COLO668 (cell line): ENCODE measurements around the gene LRCH1.

Source experiments
- DNase-seq: peaks from one replicate; lab custom pipeline; 2025; ENCODE audit not compliant: unreplicated experiment; lab: John Stamatoyannopoulos, UW

The LRCH1 gene

GRCh38 chr13:46613409-46614049, 60.6 kb downstream of the LRCH1 start:
- DNase-seq, result no peak

GRCh38 chr13:46614582-46614981, 61.6 kb downstream of the LRCH1 start:
- DNase-seq, result no peak

- no peak for DNase-seq
Observed at GRCh38 chr13:46615888-46616531, 63.0 kb downstream of the LRCH1 start.

- DNase-seq, result no peak
Observed at GRCh38 chr13:46617229-46617721, 64.3 kb downstream of the LRCH1 start.

- DNase-seq, result no peak
Observed at GRCh38 chr13:46617885-46618284, 64.9 kb downstream of the LRCH1 start.

GRCh38 chr13:46618694-46619254, 65.8 kb downstream of the LRCH1 start:
- DNase-seq, result no peak

- no peak for DNase-seq
Observed at GRCh38 chr13:46620029-46620428, 67.1 kb downstream of the LRCH1 start.

GRCh38 chr13:46620471-46620870, 67.5 kb downstream of the LRCH1 start:
- no peak for DNase-seq

- no peak for DNase-seq
Observed at GRCh38 chr13:46621133-46621532, 68.2 kb downstream of the LRCH1 start.

- DNase-seq, result no peak
Observed at GRCh38 chr13:46621792-46622629, 69.0 kb downstream of the LRCH1 start.

GRCh38 chr13:46622630-46623256, 69.8 kb downstream of the LRCH1 start:
- no peak for DNase-seq

- no peak for DNase-seq
Observed at GRCh38 chr13:46624353-46624752, 71.4 kb downstream of the LRCH1 start.

- no peak for DNase-seq
Observed at GRCh38 chr13:46624821-46625220, 71.9 kb downstream of the LRCH1 start.

GRCh38 chr13:46627462-46627861, 74.5 kb downstream of the LRCH1 start:
- no peak for DNase-seq

- no peak for DNase-seq
Observed at GRCh38 chr13:46628622-46629365, 75.8 kb downstream of the LRCH1 start.

GRCh38 chr13:46629811-46630413, 76.9 kb downstream of the LRCH1 start:
- DNase-seq, result no peak

- DNase-seq, result no peak
Observed at GRCh38 chr13:46630431-46631178, 77.6 kb downstream of the LRCH1 start.

GRCh38 chr13:46631179-46631542, 78.2 kb downstream of the LRCH1 start:
- no peak for DNase-seq

GRCh38 chr13:46632176-46632575, 79.2 kb downstream of the LRCH1 start:
- DNase-seq, result no peak
